Mesothelial cell of epicardium (in vitro differentiated cells): Measurements from ENCODE around the gene MDH1. TPM values are rescaled to one million over a fixed set of nuclear protein-coding genes. Genes with fewer than 3 reads are reported as not detected.

Source experiments
- DNase-seq, 2 experiments: peaks; one replicate each; pipeline ENCODE4 v3.0.0; 2021; ENCODE audit warnings: low spot score in 2 of 2; ENCODE audit not compliant: unreplicated experiment in 2 of 2
- H3K27ac Mint-ChIP-seq: 2 replicates; pipeline ENCODE4 v1.8.0; 2021; ENCODE audit warnings: mixed read lengths
- H3K27me3 Mint-ChIP-seq: 2 replicates; pipeline ENCODE4 v1.8.0; 2021; ENCODE audit warnings: low read depth, mixed read lengths
- H3K36me3 Mint-ChIP-seq: 2 replicates; pipeline ENCODE4 v1.8.0; 2021; ENCODE audit warnings: mixed read lengths
- H3K4me1 Mint-ChIP-seq: 2 replicates; pipeline ENCODE4 v1.8.0; 2021; ENCODE audit warnings: mixed read lengths
- H3K4me3 Mint-ChIP-seq: 2 replicates; pipeline ENCODE4 v1.8.0; 2021; ENCODE audit warnings: mild to moderate bottlenecking, moderate library complexity, mixed read lengths
- H3K9me3 Mint-ChIP-seq: 2 replicates; pipeline ENCODE4 v1.8.0; 2021; ENCODE audit warnings: mixed read lengths
- total RNA-seq: library from RNA; stranded (reverse); gene quantifications from 3 replicates; pipeline ENCODE4 v1.2.1, GENCODE V29; 2021
- TF ChIP-seq, protein P1 (sequence below): fragments of 200-600 bp; sonication (generic); IDR thresholded peaks from one replicate; pipeline ENCODE4 v1.5.0; 2021; ENCODE audit warnings: antibody characterized with exemption; ENCODE audit not compliant: unreplicated experiment

Gene MDH1
- total RNA-seq, 1 donor from 2014 or later: 136 TPM

- no peak overlapping the region for H3K4me3 Mint-ChIP-seq
- H3K27me3 Mint-ChIP-seq: no peaks in the 10 kb centered on the region
- H3K9me3 Mint-ChIP-seq: no peaks in the 10 kb centered on the region
- peak overlapping the region; percentile 76 for H3K27ac Mint-ChIP-seq
- H3K36me3 Mint-ChIP-seq: peaks cover 7% of the 10 kb centered on the region
- TF ChIP-seq, protein P1, sequence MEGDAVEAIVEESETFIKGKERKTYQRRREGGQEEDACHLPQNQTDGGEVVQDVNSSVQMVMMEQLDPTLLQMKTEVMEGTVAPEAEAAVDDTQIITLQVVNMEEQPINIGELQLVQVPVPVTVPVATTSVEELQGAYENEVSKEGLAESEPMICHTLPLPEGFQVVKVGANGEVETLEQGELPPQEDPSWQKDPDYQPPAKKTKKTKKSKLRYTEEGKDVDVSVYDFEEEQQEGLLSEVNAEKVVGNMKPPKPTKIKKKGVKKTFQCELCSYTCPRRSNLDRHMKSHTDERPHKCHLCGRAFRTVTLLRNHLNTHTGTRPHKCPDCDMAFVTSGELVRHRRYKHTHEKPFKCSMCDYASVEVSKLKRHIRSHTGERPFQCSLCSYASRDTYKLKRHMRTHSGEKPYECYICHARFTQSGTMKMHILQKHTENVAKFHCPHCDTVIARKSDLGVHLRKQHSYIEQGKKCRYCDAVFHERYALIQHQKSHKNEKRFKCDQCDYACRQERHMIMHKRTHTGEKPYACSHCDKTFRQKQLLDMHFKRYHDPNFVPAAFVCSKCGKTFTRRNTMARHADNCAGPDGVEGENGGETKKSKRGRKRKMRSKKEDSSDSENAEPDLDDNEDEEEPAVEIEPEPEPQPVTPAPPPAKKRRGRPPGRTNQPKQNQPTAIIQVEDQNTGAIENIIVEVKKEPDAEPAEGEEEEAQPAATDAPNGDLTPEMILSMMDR: no peak
- DNase-seq: no peak
- peaks cover 37% of the 10 kb centered on the region for H3K4me1 Mint-ChIP-seq
Observed at GRCh38 chr2:63591566-63592175, 2.9 kb downstream of the MDH1 start.

DNA sequence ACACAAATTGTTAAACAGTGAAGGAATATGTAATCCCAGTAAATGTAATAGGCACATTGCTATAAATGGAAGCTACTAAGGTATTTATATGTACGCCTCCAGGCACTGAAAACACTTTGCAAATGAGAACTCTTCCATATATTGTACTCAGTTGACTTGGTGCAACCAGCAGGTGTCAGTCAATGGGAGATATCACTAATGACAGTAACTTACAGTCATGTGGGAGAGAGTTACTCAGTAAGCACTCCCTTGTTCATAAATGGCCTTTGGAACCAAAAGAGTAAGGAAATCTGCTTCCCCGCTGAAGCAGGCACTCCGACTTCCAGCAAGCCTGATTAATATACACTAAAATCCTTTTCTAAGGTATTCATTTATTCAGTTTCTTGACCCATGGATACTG is 5.9 kb downstream of the MDH1 start:
- TF ChIP-seq, protein P1: no peak
- no peak for DNase-seq
- Mint-ChIP-seq H3K4me1 (peaks cover 20% of the 10 kb centered on the region), H3K27ac (no peak overlapping the region), H3K4me3 (no peak overlapping the region), H3K27me3 (no peaks in the 10 kb centered on the region), H3K36me3 (peaks cover 13% of the 10 kb centered on the region), H3K9me3 (no peaks in the 10 kb centered on the region)

GRCh38 chr2:63596401-63596883 is 7.7 kb downstream of the MDH1 start:
- DNase-seq: no peak
- H3K4me1 Mint-ChIP-seq: peaks cover 13% of the 10 kb centered on the region
- peaks cover 20% of the 10 kb centered on the region for H3K36me3 Mint-ChIP-seq
- H3K4me3 Mint-ChIP-seq: no peak overlapping the region
- no peaks in the 10 kb centered on the region for H3K27me3 Mint-ChIP-seq
- H3K27ac Mint-ChIP-seq: peak overlapping the region; percentile 47
- H3K9me3 Mint-ChIP-seq: no peaks in the 10 kb centered on the region
- TF ChIP-seq, protein P1: no peak

GRCh38 chr2:63598981-63599380 is 10.2 kb downstream of the MDH1 start:
- Mint-ChIP-seq H3K4me3 (no peak overlapping the region), H3K27me3 (no peaks in the 10 kb centered on the region), H3K4me1 (peaks cover 14% of the 10 kb centered on the region), H3K36me3 (peaks cover 29% of the 10 kb centered on the region), H3K9me3 (no peaks in the 10 kb centered on the region), H3K27ac (no peak overlapping the region)
- no peak for DNase-seq
- TF ChIP-seq, protein P1: no peak

DNA sequence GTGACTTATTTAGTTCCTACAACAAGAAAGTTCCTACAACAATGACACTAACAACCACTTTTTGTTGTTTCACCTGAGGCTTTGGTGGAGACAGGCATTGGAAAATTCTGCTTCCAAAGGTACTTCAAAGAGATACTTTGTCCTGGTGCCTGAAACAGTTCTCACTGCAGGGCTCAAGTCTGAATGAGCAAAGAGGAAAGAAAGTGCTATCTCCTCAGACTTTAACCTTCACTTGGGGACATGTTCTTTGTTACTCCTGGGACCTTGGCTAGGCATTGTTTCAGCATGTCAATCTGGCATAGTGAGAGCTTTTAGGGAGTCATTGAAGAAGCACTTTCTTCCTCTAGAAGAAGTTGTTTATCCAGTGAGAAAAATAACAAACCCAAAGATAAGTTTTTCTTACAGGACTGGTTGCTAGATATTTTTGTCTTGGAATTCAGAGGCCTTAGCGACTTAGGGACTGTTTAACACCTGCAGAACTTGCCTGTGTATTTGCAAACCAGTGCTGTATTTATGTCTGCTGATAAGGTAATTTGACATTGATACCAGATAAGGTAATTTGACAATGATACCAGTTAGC is 12.2 kb downstream of the MDH1 start:
- Mint-ChIP-seq H3K27me3 (no peaks in the 10 kb centered on the region), H3K36me3 (peaks cover 42% of the 10 kb centered on the region), H3K27ac (peak overlapping the region; percentile 91), H3K4me1 (peaks cover 14% of the 10 kb centered on the region), H3K9me3 (no peaks in the 10 kb centered on the region), H3K4me3 (no peak overlapping the region)
- TF ChIP-seq, protein P1: no peak
- no peak for DNase-seq
